Measurements from ENCODE around the gene GALNT10.
A peak's percentile ranks its signal among the peaks of the same experiment; 100 is the strongest.

Gene GALNT10

DNA sequence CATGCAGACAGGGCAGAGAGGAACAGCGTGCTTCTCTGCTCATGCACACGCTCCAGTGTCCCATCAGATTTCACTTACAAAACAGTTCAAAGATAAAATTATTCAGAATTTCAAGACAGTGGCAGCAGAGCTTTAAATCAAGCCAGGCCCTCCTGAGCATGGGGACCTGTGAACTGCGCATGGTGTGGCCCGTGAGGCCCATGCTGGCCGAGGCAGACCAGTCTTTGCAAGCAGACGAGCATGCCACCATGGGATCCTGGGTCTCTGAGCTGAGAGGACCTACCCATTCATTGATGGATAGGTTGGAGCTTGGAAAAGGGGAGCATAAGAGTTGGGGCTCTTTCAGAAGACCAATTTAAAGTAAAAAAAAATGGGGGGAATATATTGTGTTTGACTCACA, 220.3 kb downstream of the GALNT10 start:
- DNase-seq, result no peak

DNA sequence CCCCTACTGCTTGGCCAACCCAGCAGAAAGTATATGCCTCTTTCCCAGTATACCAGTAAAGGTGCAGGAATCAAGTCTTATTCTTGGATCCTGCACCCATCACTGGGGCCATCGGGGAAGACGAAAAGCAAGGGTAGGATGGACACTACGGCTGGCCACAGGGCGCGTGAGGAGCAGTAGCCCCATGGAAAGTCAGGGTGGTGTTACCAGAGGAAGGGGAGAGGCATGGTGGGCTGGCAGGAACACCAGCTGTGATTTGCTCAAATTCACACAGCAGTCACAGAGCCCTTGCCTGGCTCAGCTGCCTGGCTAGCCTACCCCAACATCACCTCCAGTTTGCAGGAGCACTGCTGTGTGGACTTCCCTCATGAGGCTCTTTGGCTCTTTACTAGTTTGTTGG, 220.8 kb downstream of the GALNT10 start:
- no peak for DNase-seq

DNA sequence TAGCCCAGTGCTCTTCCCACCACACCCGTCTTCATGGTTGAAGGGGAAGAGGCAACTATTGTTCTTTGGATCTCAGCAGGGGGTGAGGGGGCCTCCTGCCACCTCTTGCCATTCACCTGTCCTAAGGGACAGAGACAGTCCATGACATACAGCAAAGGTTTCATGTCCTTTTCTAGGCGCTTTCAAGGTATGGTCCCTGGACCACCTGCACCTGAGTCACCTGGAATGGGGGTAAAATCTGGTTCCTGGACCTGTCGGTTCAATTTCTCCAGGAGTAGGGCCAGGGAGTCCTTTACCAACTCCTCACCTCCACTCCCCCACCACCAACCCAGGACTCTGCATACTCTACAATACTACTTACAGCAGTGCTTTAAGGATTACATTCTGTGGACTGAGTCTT, 221.8 kb downstream of the GALNT10 start:
- no peak for DNase-seq

DNA sequence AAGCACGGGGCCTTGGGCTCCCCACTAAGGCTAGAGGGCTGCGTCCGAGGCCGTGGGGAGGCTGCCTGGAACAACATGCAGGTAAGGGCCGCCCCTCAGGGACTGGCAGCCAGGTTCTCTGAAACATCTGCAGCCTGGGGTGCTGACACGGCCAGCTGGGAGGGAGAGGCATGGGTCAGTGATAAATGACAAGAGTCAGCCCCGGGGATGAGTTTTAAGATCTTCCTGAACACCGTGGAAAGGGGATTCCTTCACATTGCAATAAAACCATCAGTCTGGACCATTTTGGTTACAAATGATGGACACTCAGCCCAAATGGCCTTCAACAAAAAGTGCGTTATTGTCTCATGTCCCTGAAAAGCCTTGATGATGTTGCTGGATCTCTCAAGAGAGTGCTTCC, 222.4 kb downstream of the GALNT10 start:
- no peak for DNase-seq

DNA sequence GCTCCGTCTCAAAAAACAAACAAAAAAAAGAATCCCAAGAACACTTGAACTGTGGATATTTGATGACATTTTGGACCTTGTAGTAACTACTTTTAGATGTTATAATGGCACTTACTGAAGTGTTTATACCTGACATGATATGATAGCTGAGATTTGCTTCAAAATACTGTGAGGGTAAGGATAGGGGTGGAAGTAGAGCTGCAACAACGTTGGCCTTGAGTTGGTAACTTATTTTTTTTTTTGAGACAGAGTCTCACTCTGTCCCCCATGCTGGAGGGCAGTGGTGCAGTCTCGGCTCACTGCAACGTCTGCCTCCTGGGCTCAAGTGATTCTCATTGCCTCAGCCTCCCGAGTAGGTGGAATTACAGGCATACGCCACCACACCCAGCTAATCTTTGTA, 224.6 kb downstream of the GALNT10 start:
- no peak for DNase-seq

DNA sequence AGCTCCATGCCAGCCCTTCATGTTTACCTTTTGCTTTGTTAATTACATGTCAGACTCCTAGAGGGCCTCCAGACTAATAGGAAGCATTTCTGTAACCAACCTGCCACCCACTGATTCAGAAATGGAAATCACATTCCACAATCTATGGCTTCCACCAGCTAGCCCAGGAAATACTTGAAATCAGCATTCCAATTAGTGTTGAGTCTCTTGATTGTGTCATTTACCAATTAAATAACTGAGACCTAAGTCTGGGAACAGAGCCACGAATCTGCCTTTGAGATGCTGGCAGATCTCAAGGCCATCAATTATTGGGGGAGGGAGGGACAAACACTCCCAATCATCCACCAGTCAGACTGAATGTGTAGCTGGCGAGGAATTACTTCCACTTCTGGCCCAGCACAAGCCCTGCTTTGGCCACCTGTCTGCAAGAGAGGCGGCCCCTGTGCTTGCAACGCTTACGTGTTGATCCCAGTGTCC, 227.8 kb downstream of the GALNT10 start:
- no peak for DNase-seq

DNA sequence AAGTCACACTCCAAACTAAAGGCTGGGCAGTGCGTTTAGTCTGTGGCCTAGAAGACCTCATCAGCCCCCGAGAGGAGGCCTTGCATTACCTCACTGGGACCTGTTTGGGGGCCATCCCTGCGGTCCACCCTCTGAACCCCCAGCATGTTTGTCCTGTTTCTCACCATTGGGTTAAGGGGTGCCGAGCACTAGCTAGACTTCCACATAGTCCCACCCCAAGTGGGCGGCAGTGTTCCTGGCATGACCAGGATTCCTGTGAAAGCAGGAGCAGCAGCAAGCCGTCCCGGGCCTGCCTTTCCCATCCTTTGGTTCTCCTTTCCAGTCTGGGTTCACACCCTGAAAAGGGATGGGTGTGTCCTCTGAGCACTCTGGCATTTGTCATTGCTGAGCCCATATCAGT, 228.7 kb downstream of the GALNT10 start:
- DNase-seq, result no peak

DNA sequence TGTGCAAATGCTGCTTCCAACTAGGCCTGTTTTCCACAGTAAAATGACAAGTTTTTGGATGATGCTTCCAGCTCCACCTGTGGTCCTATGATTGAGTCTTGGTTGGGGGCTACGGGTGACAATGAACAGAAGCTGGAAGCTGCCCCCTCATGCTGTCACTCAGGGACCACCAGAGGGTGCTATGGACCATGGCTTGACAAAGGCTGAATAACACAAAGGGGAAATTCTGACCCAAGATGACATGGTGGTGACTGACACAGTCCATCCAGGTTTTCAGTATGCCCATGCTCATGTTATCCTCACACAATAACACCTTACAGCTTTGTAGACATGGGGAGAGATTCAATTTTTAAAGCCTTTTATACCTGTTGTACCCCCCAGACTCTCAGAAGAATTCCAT, 231.3 kb downstream of the GALNT10 start:
- no peak for DNase-seq

DNA sequence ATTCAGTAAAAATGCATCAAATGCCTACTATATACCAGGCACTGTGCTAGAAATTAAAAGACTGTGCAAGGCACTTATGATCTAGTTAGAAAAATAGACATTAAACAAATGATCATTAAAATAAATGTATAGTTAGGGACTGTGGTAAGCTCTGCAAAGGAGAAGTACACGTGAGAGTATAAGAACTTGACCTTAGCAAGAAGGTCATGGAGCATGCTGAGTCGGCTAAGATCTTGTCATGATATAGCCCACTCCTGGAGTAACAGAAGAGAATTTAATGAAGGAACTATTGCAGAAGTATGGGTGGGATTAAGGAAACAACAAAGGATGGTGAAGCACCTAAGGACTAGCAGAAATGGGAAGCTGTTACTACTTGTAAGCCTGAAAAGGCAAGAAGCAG, 231.8 kb downstream of the GALNT10 start:
- no peak for DNase-seq

DNA sequence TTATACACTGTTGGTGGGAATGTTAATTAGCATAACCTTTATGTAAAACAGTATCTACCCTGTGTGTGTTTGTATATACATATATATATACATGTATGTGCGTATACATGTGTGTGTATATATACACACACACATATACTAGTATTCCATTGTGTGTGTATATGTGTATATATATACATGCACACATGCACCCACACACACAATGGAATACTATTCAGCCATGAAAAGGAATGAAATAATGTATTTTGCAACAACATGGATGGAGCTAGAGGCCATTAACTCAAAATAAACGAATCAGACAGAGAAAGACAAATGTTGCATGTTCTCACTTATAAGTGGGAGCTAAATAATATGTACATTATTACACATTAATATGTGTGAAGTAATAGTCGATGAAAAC, 237.7 kb downstream of the GALNT10 start:
- DNase-seq, result no peak

DNA sequence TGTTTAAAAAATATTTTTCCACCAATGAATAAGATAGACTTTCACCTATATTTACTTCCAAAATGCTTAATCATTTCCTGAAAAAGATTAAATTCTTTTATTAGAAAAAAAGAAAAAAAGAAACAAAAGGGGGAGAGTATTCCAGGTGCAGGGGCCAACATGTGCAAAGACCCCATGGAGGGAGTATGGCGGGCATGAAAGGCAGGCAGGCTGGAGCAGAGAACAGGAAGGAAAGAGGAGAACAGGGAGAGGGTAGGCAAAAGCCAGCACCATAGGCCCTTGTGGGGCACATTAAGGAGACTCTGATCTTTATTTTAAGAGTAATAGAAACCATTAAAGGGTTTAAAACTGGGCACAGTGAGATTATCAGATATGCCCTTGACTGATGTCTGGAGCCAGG, 238.8 kb downstream of the GALNT10 start:
- no peak for DNase-seq

DNA sequence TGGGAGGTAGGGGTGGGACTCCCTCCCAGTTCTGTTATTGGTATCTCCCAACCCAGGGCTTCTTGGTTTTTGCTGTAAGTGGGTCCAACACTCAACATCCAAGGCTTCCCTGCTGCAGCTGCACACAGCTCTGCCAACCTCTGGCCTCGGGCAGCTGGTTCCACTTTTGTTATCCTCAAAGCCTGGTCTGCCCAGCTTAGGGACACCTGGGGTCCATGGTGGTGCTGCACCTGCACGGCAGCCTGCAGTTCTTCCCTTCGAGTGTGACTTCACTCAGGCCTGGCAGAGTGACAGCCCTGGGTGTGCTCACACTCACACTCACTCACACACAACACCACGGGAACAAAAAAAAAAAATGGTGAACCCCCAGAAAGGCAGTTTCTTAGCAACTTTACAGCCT, 239.9 kb downstream of the GALNT10 start:
- DNase-seq, result no peak

DNA sequence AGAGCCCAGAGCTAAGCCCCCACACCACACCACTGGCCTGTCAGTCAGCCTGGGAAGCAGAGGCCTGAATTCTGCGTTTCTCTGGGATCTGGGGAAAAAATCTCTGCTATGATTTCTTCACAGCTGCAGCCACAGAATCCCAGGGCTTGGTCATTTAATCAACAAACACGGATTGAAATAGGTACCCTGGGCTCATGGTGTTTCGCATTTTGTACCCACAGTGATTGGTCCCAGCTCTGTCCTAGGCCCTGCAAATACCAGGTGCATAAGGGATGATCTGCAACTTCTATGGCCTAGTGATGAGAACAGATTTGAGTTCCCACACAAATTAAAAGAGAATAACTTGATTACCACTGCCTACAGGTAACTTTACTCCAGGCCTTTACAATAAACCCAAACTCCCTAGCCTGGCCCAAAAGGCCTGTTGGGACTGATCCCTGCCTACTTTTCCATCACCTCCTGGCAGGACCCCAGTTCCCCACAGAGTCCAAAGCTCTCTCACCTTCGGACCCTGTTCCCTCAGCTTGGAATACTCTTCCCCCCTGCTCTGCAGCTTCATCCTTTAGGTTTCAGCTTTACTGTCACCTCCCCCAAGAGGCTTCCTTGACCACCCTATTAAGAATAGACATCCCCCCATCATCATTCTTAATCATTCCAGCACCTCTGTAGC, 240.6 kb downstream of the GALNT10 start:
- DNase-seq, result no peak

DNA sequence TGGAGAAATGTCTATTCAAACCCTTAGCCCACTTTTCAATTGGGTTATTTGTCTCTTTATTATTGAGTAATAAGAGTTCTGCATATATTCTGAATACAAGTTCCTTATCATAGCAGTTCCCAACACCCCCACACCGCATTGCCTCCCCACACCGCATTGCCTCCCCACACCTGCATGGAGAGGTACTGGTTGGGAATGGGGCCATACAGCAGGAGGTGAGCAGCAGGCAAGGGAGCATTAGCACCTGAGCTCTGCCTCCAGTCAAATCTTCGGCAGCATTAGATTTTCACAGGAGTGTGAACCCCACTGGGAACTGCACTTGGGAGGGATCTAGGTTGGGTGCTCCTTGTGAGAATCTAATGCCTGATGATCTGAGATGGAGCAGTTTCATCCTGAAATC, 244.7 kb downstream of the GALNT10 start:
- DNase-seq, result no peak

DNA sequence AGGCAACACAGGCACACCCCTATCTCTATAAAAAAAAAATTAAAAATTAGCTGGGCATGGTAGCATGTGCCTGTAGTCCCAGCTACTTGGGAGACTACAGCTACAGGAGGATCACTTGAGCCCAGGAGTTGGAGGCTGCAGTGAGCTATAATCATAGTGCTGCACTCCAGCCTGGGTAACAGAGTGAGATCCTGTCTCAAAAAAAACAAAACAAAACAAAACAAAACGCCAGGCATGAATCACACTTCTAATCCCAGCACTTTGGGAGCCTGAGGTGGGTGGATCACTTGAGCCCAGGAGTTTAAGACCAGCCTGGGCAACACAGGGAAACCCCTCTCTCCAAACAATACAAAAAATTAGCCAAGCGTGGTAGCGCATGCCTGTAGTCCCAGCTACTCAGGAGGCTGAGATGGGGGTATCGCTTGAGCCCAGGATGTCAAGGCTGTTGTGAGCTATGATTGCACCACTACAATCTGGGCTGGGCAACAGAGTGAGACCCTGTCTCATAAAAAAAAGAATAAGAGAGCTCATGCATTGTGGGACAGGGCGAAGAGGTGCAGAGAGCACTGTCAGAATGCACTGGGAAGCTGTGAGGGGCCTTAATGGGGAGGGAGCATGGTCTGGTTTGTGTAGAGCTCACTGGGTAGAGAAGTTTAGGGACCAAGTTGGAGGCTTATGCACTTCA, 246.9 kb downstream of the GALNT10 start:
- DNase-seq, result no peak

DNA sequence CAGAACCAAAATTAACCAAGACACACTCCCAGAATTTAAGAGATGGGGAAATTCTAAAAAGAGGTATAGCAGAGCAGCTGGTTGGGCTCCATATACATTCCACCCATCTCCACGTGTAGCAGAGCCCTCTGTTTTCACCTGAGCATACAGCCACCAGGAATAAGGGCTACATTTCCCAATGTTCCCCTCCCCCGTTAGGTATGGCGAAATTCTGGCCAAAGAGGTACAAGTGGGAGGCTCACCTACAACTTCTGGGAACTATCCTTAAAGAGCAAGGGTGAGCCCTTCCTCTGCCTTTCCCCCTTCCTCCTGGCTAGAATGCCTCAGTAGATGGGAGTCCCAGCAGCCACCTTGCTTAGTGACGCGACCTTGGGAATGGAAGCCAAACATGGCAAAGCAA, 250.0 kb downstream of the GALNT10 start:
- no peak for DNase-seq

DNA sequence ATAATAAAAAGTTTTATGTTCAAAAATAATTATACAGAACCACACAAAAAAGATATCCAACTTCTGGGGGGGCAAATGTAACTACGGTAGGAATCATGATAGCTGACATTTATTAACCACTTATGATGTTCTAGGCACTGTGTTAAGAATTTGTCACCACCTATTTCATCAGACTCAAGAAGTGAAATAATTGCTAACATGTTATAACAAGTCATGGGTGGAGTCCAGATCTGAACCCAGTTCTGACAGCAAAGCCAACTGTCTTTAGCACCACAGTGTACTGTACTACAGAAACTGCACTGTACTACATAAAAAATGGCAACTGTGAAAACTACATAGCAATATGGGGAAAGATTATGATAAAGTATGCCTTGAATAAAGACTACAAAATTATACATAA, 252.3 kb downstream of the GALNT10 start:
- no peak for DNase-seq

DNA sequence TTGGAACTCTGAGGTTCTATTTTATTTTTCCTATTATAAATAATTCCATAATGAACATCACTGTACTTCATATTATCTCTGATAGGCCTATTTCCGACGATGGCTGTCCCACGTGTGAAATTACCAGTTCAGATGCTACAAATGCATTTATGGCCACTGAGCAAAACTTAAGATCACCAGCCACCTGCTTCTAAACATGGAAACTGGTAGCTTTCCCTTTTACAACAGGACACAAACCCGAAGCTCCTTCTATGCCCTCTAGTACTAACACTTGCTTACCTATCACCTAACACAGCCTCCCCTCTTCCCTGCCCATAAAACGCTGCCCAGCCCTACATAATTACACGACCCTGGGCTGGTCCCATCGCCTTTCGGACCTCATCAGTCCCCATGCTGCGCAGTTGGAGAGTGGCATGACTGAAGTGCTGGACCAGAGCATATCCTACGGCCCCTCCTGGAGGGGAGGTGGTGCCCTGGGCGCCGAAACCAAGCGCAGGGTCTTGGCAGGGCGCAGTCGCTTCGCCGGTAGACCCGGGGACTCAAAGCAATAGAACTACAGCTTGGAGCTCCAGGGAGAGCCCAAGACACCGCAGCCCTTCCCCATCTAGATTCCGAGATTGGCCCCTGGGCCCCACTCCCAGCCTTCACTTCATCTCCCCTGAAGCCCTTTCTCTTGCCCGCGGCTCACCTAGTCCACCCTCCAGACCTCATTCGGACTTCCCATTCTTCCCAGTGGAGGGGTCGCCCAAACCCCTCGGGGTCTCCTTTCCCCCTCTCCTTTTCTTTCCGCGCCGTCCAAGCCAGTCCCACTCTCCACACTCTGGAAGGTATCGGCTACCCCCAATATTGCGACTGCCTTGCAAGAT, 254.3 kb downstream of the GALNT10 start:
- DNase-seq, result peak; percentile 23

DNA sequence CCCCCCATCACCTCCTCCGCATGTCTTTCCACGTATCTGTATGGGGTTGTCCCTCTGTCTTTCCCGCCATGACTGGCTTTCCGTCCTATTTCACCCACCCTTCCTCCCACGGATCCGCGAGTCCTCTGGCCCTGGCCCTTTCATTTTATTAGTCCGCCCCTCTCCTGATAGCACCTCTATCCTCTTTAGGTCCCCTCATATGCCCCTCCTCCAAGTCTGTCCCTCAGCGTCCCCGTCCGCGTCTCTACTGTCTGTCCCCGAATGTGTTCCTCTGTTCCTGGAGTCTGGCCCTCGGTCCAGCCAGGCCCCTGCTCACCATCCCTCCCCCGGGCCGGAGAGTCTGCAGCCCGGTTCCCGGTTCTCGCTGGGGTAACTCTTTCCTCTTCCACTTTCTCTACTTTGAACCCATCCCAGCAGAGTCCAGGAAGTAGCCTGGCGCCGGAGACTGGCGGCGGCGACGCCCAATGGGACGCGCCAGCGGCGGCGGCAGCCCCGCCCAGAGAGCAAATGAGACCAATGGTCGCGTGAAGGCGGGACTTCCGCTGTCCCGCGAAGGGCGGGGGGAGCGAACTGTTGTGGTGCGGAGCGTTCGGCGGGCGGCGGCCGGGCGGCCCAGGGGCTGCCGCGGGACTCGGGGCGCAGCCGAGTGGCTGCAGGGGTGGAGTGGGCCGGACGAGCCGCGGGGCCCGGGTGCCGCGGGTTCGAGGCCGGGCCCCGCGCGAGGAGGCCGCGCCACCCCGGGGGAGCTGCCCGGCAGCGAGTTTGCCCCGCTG, 255.1 kb downstream of the GALNT10 start, which contains the start of gene SAP30L:
TSS of gene SAP30L (plus strand) at position 576 of the 773 bp plus-strand sequence. CDS start 608 bp downstream, outside the sequence.
- DNase-seq, result peak; percentile 98

DNA sequence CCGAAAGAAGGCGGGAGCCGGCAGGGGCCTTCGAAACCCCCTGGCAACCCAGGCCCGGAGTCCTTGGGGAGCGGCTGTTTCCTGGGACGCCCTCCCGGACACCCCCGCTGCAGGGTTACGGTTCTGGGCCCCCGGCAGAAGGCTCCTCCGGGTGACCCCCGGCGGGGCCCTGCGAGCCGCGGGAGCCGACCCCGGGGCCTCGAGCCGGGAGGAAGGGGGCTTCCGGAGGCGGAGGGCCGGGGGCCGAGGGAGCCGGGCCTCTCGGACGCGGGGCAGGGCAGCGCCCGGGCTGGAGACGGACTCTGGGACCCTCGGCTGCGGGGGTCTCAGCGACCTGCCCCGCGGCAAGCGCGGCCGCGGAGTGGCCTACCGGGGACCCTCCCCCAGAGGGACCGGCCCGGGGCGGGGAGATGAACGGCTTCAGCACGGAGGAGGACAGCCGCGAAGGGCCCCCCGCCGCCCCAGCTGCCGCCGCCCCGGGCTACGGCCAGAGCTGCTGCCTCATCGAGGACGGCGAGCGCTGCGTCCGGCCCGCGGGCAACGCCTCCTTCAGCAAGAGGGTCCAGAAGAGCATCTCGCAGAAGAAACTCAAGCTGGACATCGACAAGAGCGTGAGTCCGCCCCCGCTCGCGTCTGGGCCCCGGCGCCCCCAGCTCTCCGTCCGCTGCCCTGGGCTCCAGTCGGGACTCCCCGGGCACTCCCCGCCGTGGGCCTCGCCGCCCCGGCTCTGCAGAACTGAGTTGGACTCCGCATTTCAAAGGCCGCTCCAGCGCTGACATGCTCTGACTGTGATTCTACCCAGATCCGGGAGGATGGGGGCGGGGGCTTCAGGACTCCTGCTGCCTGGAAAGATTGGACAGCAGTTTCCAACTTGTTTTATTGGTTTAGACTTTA, 255.9 kb downstream of the GALNT10 start:
- DNase-seq, result peak; percentile 84

DNA sequence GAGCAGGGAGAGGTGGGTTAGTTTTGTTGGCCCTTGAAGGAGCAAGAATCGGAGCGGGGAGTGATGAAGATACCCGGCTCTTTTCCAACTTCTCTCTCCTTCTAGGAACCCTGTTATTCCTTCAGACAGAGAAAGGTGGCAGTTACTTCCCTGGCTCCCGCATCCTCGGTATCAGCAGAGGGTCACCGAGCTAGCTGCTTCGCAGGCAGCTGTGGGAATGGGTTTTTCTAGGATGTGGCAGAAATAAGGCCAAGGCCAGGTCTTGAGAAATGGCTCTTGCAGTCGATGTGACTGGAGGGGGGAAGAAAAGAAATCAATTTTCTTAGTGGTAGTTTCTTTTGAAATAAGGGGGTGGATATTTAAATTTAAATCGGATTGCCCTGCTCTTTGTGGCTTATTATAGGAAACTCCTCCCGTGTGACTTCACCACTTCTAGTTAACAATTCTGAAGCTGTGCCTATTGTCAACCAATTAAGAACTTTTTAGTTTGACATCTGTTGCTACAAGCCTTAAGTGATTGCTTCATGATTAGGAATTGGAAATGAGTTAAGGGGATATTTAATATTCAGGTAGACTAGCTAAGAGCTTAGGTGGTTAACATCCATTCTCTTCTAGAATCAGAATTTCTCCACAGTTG, 256.7 kb downstream of the GALNT10 start:
- DNase-seq, result no peak

All from femur (tissue), 1 donor.